GM12878 (cell line): ENCODE data around the gene MAMDC4. TPM values are rescaled to one million over a fixed set of nuclear protein-coding genes. Genes with fewer than 3 reads are reported as not detected.

Experiments used
- ATAC-seq: fragments of 200-7000 bp; cut with Tn5 transposase; 3 replicates; pipeline ENCODE4 v1.9.1; 2020; ENCODE audit warnings: mild to moderate bottlenecking, moderate library complexity
- BruUV-seq: library from RNA; stranded (reverse); fragments of 400-500 nt; replicated peaks from 2 replicates; lab custom pipeline; 2021; lab: Mats Ljungman, UMichigan
- CTCF ChIA-PET: fragments of 300-600 bp; sonication (Branson Sonifier 250); formaldehyde crosslinking; extraction: SDS; loops from one replicate; lab custom pipeline; 2021; ENCODE audit warnings: inconsistent platforms; lab: Yijun Ruan, JAX
- POLR2A ChIA-PET: fragments of 350-600 bp; formaldehyde crosslinking; extraction: SDS; loops from one replicate; lab custom pipeline; 2021; ENCODE audit warnings: inconsistent platforms; lab: Charles Lee
- RAD21 ChIA-PET: fragments of 300-600 bp; sonication (Branson Sonifier 250); formaldehyde crosslinking; loops from one replicate; lab custom pipeline; 2023; ENCODE audit warnings: antibody characterized with exemption; ENCODE audit not compliant: unreplicated experiment; lab: Charles Lee
- SMC1A ChIA-PET: fragments of 300-600 bp; sonication (Branson Sonifier 250); formaldehyde crosslinking; loops from one replicate; lab custom pipeline; 2023; ENCODE audit not compliant: unreplicated experiment, uncharacterized antibody; lab: Charles Lee
- DNase-seq: peaks from one replicate; pipeline ENCODE4 v3.0.0-alpha.2; 2011; ENCODE audit warnings: low read depth, low spot score
- FAIRE-seq: peaks from 3 replicates; lab custom pipeline; 2011; peaks lifted over from hg19 to GRCh38; lab: Jason Lieb, UNC
- H2AFZ ChIP-seq: 2 replicates; pipeline ENCODE4 v1.6.0; 2011; ENCODE audit warnings: low read depth, low read length, control low read depth; ENCODE audit not compliant: control insufficient read depth
- H3K27ac ChIP-seq: 2 replicates; pipeline ENCODE4 v1.5.1; 2011; ENCODE audit warnings: control low read depth; ENCODE audit not compliant: control insufficient read depth, insufficient read depth
- H3K27me3 ChIP-seq, 2 experiments: replicated peaks in 1 of 2; 2 replicates each; pipeline versions ENCODE4 v1.6.0 to v1.6.1; 2011; ENCODE audit warnings: low read length in 1 of 2; ENCODE audit not compliant: control insufficient read depth in 2 of 2, insufficient read depth in 2 of 2
- H3K36me3 ChIP-seq, 2 experiments: 2 replicates each; pipeline ENCODE4 v1.5.1; 2011; ENCODE audit warnings: low read length in 1 of 2; ENCODE audit not compliant: control insufficient read depth in 2 of 2, insufficient read depth in 2 of 2
- H3K4me1 ChIP-seq: 2 replicates; pipeline ENCODE4 v1.6.1; 2011; ENCODE audit warnings: mild to moderate bottlenecking, low read length, moderate library complexity, mixed read lengths; ENCODE audit not compliant: control insufficient read depth, insufficient read depth
- H3K4me2 ChIP-seq: 2 replicates; pipeline ENCODE4 v1.6.0; 2011; ENCODE audit warnings: control low read depth; ENCODE audit not compliant: control insufficient read depth, insufficient read depth
- H3K4me3 ChIP-seq: fragments of 200-600 bp; sonication (generic); 2 replicates; pipeline ENCODE4 v1.5.1; 2016
- H3K79me2 ChIP-seq: 2 replicates; pipeline ENCODE4 v1.6.0; 2011; ENCODE audit warnings: low read length; ENCODE audit not compliant: control insufficient read depth, insufficient read depth
- H3K9ac ChIP-seq: 2 replicates; pipeline ENCODE4 v1.8.0; 2011; ENCODE audit warnings: low read length, control low read depth, mixed read lengths; ENCODE audit not compliant: control insufficient read depth, insufficient read depth
- H3K9me3 ChIP-seq: replicated peaks from 3 replicates; pipeline ENCODE4 v1.5.1; 2011; ENCODE audit warnings: mild to moderate bottlenecking, low read length; ENCODE audit not compliant: control insufficient read depth, insufficient read depth
- H4K20me1 ChIP-seq: 2 replicates; pipeline ENCODE4 v1.6.0; 2011; ENCODE audit not compliant: control insufficient read depth, insufficient read depth
- ASH2L ChIP-seq: fragments of 300-600, 200-600 bp; sonication (generic); IDR thresholded peaks from 2 replicates; pipeline ENCODE4 v1.6.1; 2017; ENCODE audit warnings: low read depth, mild to moderate bottlenecking, borderline replicate concordance
- CHD4 ChIP-seq: fragments of 200-600 bp; sonication (generic); IDR thresholded peaks from 2 replicates; pipeline ENCODE4 v1.6.1; 2016; ENCODE audit warnings: mild to moderate bottlenecking
- ESRRA ChIP-seq: IDR thresholded peaks from 2 replicates; pipeline ENCODE4 v1.6.1; 2012; ENCODE audit warnings: mild to moderate bottlenecking, low read length, improper control_type of control experiment
- ETV6 ChIP-seq, 2 experiments: fragments of 450-650 bp in 1 of 2; IDR thresholded peaks in 1 of 2; conservative IDR thresholded peaks in 1 of 2; 2 replicates each; pipeline ENCODE4 v1.6.1; 2014; ENCODE audit warnings: antibody characterized with exemption in 1 of 2, borderline replicate concordance in 1 of 2, low read depth in 1 of 2, mild to moderate bottlenecking in 1 of 2, moderate library complexity in 1 of 2
- FOS ChIP-seq: IDR thresholded peaks from 3 replicates; pipeline ENCODE4 v1.6.1; 2011; ENCODE audit warnings: borderline replicate concordance; ENCODE audit not compliant: insufficient read length; ENCODE audit errors: extremely low read depth
- FOXM1 ChIP-seq: IDR thresholded peaks from 2 replicates; pipeline ENCODE4 v1.6.1; 2012; ENCODE audit warnings: low read depth, mild to moderate bottlenecking, inconsistent platforms, low read length, moderate library complexity
- IRF5 ChIP-seq: fragments of 450-650 bp; IDR thresholded peaks from 2 replicates; pipeline ENCODE4 v1.6.1; 2017; ENCODE audit warnings: borderline replicate concordance
- NBN ChIP-seq: fragments of 450-650 bp; IDR thresholded peaks from 2 replicates; pipeline ENCODE4 v1.6.1; 2016
- RBBP5 ChIP-seq: fragments of 200-600 bp; sonication (generic); conservative IDR thresholded peaks from 2 replicates; pipeline ENCODE4 v1.6.1; 2016
- RELA ChIP-seq: fragments of 450-650 bp; IDR thresholded peaks from 2 replicates; pipeline ENCODE4 v1.8.0; 2014; ENCODE audit warnings: borderline replicate concordance; ENCODE audit not compliant: partially characterized antibody
- RFX5 ChIP-seq: IDR thresholded peaks from 2 replicates; pipeline ENCODE4 v1.6.1; 2011; ENCODE audit warnings: low read depth, low read length, improper control_type of control experiment
- SKIL ChIP-seq: fragments of 450-650 bp; IDR thresholded peaks from 2 replicates; pipeline ENCODE4 v1.6.1; 2017; ENCODE audit warnings: mild to moderate bottlenecking, low read depth, inconsistent platforms; ENCODE audit not compliant: poor library complexity, severe bottlenecking
- SMAD1 ChIP-seq: fragments of 450-650 bp; IDR thresholded peaks from 2 replicates; pipeline ENCODE4 v1.6.1; 2018; ENCODE audit warnings: mild to moderate bottlenecking, low read depth; ENCODE audit not compliant: partially characterized antibody
- SMAD5 ChIP-seq: IDR thresholded peaks from 2 replicates; pipeline ENCODE4 v1.6.1; 2016; ENCODE audit warnings: antibody characterized with exemption, low read depth
- SMARCA5 ChIP-seq: fragments of 450-650 bp; IDR thresholded peaks from 2 replicates; pipeline ENCODE4 v1.6.1; 2017; ENCODE audit warnings: mild to moderate bottlenecking
- SP1 ChIP-seq: IDR thresholded peaks from one replicate; pipeline ENCODE4 v1.6.1; 2011; ENCODE audit warnings: low read depth, low read length
- ZBTB11 ChIP-seq: fragments of 450-650 bp; formaldehyde crosslinking; IDR thresholded peaks from 2 replicates; pipeline ENCODE4 v1.5.0; 2022; ENCODE audit warnings: mild to moderate bottlenecking, missing genetic modification characterization
- ZNF384 ChIP-seq: IDR thresholded peaks from 2 replicates; pipeline ENCODE4 v1.6.1; 2012; ENCODE audit warnings: low read depth, mild to moderate bottlenecking, low read length, improper control_type of control experiment, borderline replicate concordance
- WGBS: methylation state at CpG from one replicate; pipeline ENCODE4 v1.1.6; 2016; ENCODE audit warnings: low lambda C conversion rate; ENCODE audit not compliant: insufficient replicate concordance, insufficient coverage; ENCODE audit errors: missing lambda C conversion rate; 5-methylcytosine and 5-hydroxymethylcytosine counted together
- in situ Hi-C: fragments of 300-500 bp; cut with MboI; formaldehyde crosslinking; loops from 9 replicates; pipeline ENCODE4 v1.14.3; 2018; ENCODE audit warnings: mixed read lengths
- intact Hi-C: fragments of 100-400 bp; cut with micrococcal nuclease; formaldehyde crosslinking; loops from one replicate; pipeline ENCODE4 v1.14.2; 2022; ENCODE audit not compliant: unreplicated experiment
- polyA plus RNA-seq, 11 experiments: library from polyadenylated mRNA; depleted of rRNA in 4 of 11; unstranded in 6 of 11; stranded (reverse) in 5 of 11; fragments of >200 nt; fragmentation: Nextera tagmentation in 4 of 11; fragmentation: Illumina TruSeq in 1 of 11; extraction: Ambion mirVana in 4 of 11; extraction: Trizol in 1 of 11; gene quantifications; 1 replicate in 1 of 11; 2 replicates in 10 of 11; pipeline versions ENCODE4 v1.2.1 to v1.2.3, GENCODE V29; 2011 to 2016; ENCODE audit warnings: inconsistent platforms in 2 of 11, missing spikeins in 2 of 11, low read depth in 1 of 11
- total RNA-seq, 4 experiments: library from RNA; depleted of rRNA in 3 of 4; stranded (reverse); fragments of >200 nt in 3 of 4; fragmentation: Illumina TruSeq in 1 of 4; extraction: Trizol in 1 of 4; gene quantifications; 2 replicates each; pipeline versions ENCODE4 v1.2.1 to v1.2.3, GENCODE V29; 2013 to 2021

The MAMDC4 gene
- total and polyA plus RNA-seq, 10 of the 15 experiments (the other 5 are each of a cell fraction or from before 2014, with no cell fraction given), result 0.22 to 5.7 (median 2.4) TPM; not detected in 1

DNA sequence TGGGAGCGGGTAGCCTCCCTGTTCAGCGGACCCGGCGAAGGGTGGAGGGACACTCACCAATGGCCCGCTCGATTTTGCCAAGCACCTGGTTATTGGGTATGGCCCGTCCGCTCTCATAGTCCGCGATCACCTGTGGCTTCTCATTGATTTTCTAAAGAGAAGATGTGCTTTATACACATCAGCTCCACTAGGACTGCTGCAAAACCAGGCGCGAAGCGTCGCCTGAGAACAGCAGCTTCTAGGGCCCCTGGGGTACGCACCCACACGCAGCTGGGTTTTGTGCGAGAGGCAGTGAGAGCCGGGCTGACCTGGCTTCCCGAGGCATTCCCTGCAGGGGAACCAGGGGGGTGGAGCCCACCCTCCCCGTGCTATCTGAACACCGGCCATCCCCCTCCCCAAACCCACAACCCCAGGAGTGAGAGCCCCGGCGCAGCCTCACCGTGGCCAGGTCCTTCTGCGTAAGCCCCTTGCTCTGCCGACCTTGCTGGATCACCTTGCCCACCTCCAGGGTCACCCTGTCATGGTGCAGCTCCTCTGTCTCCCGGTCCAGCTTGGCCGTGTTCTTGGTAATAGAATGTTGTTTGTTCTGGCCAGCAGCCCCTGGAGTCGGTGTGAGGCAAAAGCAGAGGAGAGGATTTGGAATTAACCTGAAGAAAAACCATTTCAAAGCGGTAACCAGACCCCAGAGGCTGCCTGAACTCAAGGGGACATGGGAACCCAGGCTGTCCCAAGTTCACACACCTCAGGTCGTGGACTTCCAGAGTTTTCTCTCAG, 10.9 kb downstream of the MAMDC4 start:
- Histone ChIP-seq H3K4me1 (peaks cover 5% of the 10 kb centered on the region), H3K4me3 (no peak overlapping the region), H3K27me3 (no peaks in the 10 kb centered on the region), H3K36me3 (peaks cover 3 to 11% of the 10 kb centered on the region in 2 experiments; a peak in 3 of 4 replicates), H3K9me3 (no peaks in the 10 kb centered on the region), H2AFZ (no peak overlapping the region), H3K9ac (no peak overlapping the region), H3K4me2 (no peak overlapping the region), H4K20me1 (0 out of 2 replicates have a peak, but pooled peaks cover 2% of the 10 kb centered on the region), H3K79me2 (peaks cover 24% of the 10 kb centered on the region), H3K27ac (no peak overlapping the region; the same call in 1 of the 2 replicates)
- ChIA-PET POLR2A (interaction anchor here (0.5 kb wide), 1 partner anchor 160 kb away, joined by 3 read pairs; no protein-coding TSS in a partner anchor), CTCF (interaction anchor here (0.6 to 0.7 kb wide), 2 partner anchors 162 to 948 kb away, joined by 3 to 4 read pairs; no protein-coding TSS in a partner anchor), SMC1A (no interaction called here), RAD21 (no interaction called here)
- no peak for ATAC-seq
- no peak for DNase-seq
- 94% methylated on average over 31 of the region's 31 CpGs for WGBS
- intact Hi-C loops, result no loop called here
- in situ Hi-C loops, result no loop called here
- BruUV-seq, result no TSS peak
- no peak for FAIRE-seq
- no peak for TF ChIP-seq RBBP5
- TF ChIP-seq ASH2L, result no peak
- no peak for TF ChIP-seq FOS
- no peak for TF ChIP-seq RFX5
- TF ChIP-seq FOXM1, result no peak
- no peak for TF ChIP-seq NBN
- TF ChIP-seq IRF5, result no peak
- TF ChIP-seq SMAD1, result no peak
- TF ChIP-seq SP1, result no peak
- no peak for TF ChIP-seq SMAD5
- TF ChIP-seq ESRRA, result no peak
- no peak for TF ChIP-seq SMARCA5
- no peak for TF ChIP-seq CHD4
- no peak for TF ChIP-seq ZNF384
- TF ChIP-seq RELA, result no peak
- TF ChIP-seq ZBTB11 (CRISPR knock-in tag), result no peak
- no peak for TF ChIP-seq SKIL
- TF ChIP-seq ETV6 (conservative IDR thresholded peaks at IDR 0.05 in 1 of 2, IDR thresholded peaks at IDR 0.05 in 1 of 2; ENCODE audit: borderline replicate concordance in 1 of 2, low read depth in 1 of 2), result no peak
